Mammary epithelial cell (primary cell): Measurements from ENCODE around the gene STUB1.

Source experiments
- CTCF ChIP-seq, 2 donors: IDR thresholded peaks in 1 of 2; conservative IDR thresholded peaks in 1 of 2; 2 replicates each; pipeline ENCODE4 v1.5.1; 2011 to 2012; ENCODE audit warnings: inconsistent platforms in 2 of 2, low read length in 2 of 2, mild to moderate bottlenecking in 2 of 2, control low read depth in 1 of 2, low read depth in 1 of 2; ENCODE audit not compliant: insufficient read depth in 1 of 2; ENCODE audit errors: extremely low read depth in 1 of 2
- EZH2 ChIP-seq: IDR thresholded peaks from 2 replicates; pipeline ENCODE4 v1.6.1; 2012; ENCODE audit warnings: low read length, inconsistent platforms, borderline replicate concordance

- no peak for TF ChIP-seq CTCF (conservative IDR thresholded peaks at IDR 0.05 in 1 of 2, IDR thresholded peaks at IDR 0.05 in 1 of 2; ENCODE audit: extremely low read depth in 1 of 2, insufficient read depth in 1 of 2, low read depth in 1 of 2, low read length in 2 of 2)
- no peak for TF ChIP-seq EZH2
These were observed 26.9 kb downstream of the STUB1 start for GRCh38 chr16:707062-707538.
